Endothelial cell of umbilical vein (primary cell): Measurements from ENCODE around the gene ATP2C2. TPM values are rescaled to one million over a fixed set of nuclear protein-coding genes. Genes with fewer than 3 reads are reported as not detected.

Experiments used
- BruUV-seq: library from RNA; stranded (reverse); fragments of 400-500 nt; replicated peaks from 2 replicates; lab custom pipeline; 2021; lab: Mats Ljungman, UMichigan
- CTCF ChIA-PET: fragments of 300-600, 350-600 bp; sonication (Branson Sonifier 250); formaldehyde crosslinking; loops from one replicate; lab custom pipeline; 2021; ENCODE audit warnings: antibody characterized with exemption, inconsistent platforms; lab: Charles Lee
- POLR2A ChIA-PET: fragments of 300-600, 350-600 bp; sonication (Branson Sonifier 250); formaldehyde crosslinking; loops from one replicate; lab custom pipeline; 2021; ENCODE audit warnings: antibody characterized with exemption, inconsistent platforms; lab: Charles Lee
- DNase-seq: peaks from one replicate; pipeline ENCODE4 v3.0.0-alpha.2; 2011; ENCODE audit warnings: low read depth, low spot score
- FAIRE-seq: peaks from 2 replicates; lab custom pipeline; 2011; peaks lifted over from hg19 to GRCh38; lab: Jason Lieb, UNC
- H2AFZ ChIP-seq: 2 replicates; pipeline ENCODE4 v1.6.0; 2012; ENCODE audit warnings: low read depth, low read length, control low read depth, inconsistent platforms
- H3K27ac ChIP-seq: 2 replicates; pipeline ENCODE4 v1.5.1; 2011; ENCODE audit warnings: low read depth, mild to moderate bottlenecking, control low read depth, low read length, moderate library complexity; ENCODE audit not compliant: insufficient read depth
- H3K27me3 ChIP-seq, 2 experiments: 2 replicates each; pipeline versions ENCODE4 v1.6.0 to v1.6.1; 2011; ENCODE audit warnings: low read length in 2 of 2, mixed read lengths in 1 of 2; ENCODE audit not compliant: control insufficient read depth in 2 of 2, insufficient read depth in 2 of 2
- H3K36me3 ChIP-seq, 2 experiments: 2 replicates in 1 of 2; 3 replicates in 1 of 2; pipeline ENCODE4 v1.5.1; 2011; ENCODE audit warnings: low read length in 2 of 2, mild to moderate bottlenecking in 1 of 2, moderate library complexity in 1 of 2; ENCODE audit not compliant: control insufficient read depth in 2 of 2, insufficient read depth in 2 of 2; ENCODE audit errors: extremely low read depth in 1 of 2
- H3K4me1 ChIP-seq: 3 replicates; pipeline ENCODE4 v1.5.1; 2011; ENCODE audit warnings: mild to moderate bottlenecking, low read length; ENCODE audit not compliant: control insufficient read depth, insufficient read depth; ENCODE audit errors: extremely low read depth
- H3K4me2 ChIP-seq: 2 replicates; pipeline ENCODE4 v1.6.1; 2011; ENCODE audit warnings: low read length, control low read depth, mixed read lengths; ENCODE audit not compliant: insufficient read depth
- H3K4me3 ChIP-seq, 3 experiments: fragments of 200-600 bp in 1 of 3; sonication (generic), shearing (Covaris generic) in 1 of 3; replicated peaks in 1 of 3; 2 replicates each; pipeline ENCODE4 v1.5.1; 2011 to 2016; ENCODE audit warnings: control low read depth in 3 of 3, low read length in 3 of 3, mild to moderate bottlenecking in 2 of 3, inconsistent platforms in 1 of 3, low read depth in 1 of 3, moderate library complexity in 1 of 3; ENCODE audit not compliant: insufficient read depth in 1 of 3
- H3K79me2 ChIP-seq: 2 replicates; pipeline ENCODE4 v1.6.0; 2012; ENCODE audit warnings: low read length, inconsistent platforms; ENCODE audit not compliant: control insufficient read depth, insufficient read depth
- H3K9ac ChIP-seq: replicated peaks from 2 replicates; pipeline ENCODE3; 2011; ENCODE audit warnings: low read length, control low read depth; ENCODE audit not compliant: insufficient read depth; ENCODE audit errors: extremely low read depth
- H3K9me1 ChIP-seq: replicated peaks from 3 replicates; pipeline ENCODE4 v1.6.0; 2011; ENCODE audit warnings: mild to moderate bottlenecking, low read length; ENCODE audit not compliant: control insufficient read depth, insufficient read depth; ENCODE audit errors: extremely low read depth
- H3K9me3 ChIP-seq: replicated peaks from 2 replicates; pipeline ENCODE4 v1.5.1; 2012; ENCODE audit warnings: low read length, inconsistent platforms; ENCODE audit not compliant: control insufficient read depth, insufficient read depth
- H4K20me1 ChIP-seq: replicated peaks from 2 replicates; pipeline ENCODE3; 2011; ENCODE audit warnings: mild to moderate bottlenecking, low read length; ENCODE audit not compliant: control insufficient read depth, insufficient read depth; ENCODE audit errors: extremely low read depth
- EZH2 ChIP-seq: IDR thresholded peaks from 2 replicates; pipeline ENCODE4 v1.6.1; 2012; ENCODE audit warnings: borderline replicate concordance, low read depth, mild to moderate bottlenecking, moderate library complexity, low read length, inconsistent platforms; ENCODE audit not compliant: severe bottlenecking
- FOS ChIP-seq: IDR thresholded peaks from 2 replicates; pipeline ENCODE4 v1.6.1; 2011; ENCODE audit warnings: mild to moderate bottlenecking, low read length, moderate library complexity, borderline replicate concordance; ENCODE audit not compliant: insufficient read depth
- GATA2 ChIP-seq: IDR thresholded peaks from 2 replicates; pipeline ENCODE4 v1.7.0; 2011; ENCODE audit warnings: low read depth, mild to moderate bottlenecking, moderate library complexity, mixed read lengths, low read length; ENCODE audit not compliant: insufficient read length, insufficient read depth
- JUN ChIP-seq: IDR thresholded peaks from 2 replicates; pipeline ENCODE4 v1.6.1; 2011; ENCODE audit warnings: borderline replicate concordance, low read depth; ENCODE audit not compliant: insufficient read length, insufficient read depth
- MYC ChIP-seq: IDR thresholded peaks from one replicate; pipeline ENCODE4 v1.6.1; 2011; ENCODE audit warnings: mild to moderate bottlenecking, low read depth, low read length
- POLR2A ChIP-seq: IDR thresholded peaks from 2 replicates; pipeline ENCODE4 v1.6.1; 2012; ENCODE audit warnings: low read depth, mild to moderate bottlenecking, control low read depth, low read length
- POLR2AphosphoS5 ChIP-seq: IDR thresholded peaks from 2 replicates; pipeline ENCODE4 v1.6.1; 2012; ENCODE audit warnings: low read depth, mild to moderate bottlenecking, control low read depth, low read length, moderate library complexity; ENCODE audit not compliant: insufficient read depth
- dilution Hi-C: fragments of 300-500 bp; cut with MboI; formaldehyde crosslinking; loops from one replicate; pipeline ENCODE4 v1.15.0; 2019; ENCODE audit warnings: low sequenced_read_pairs; ENCODE audit not compliant: extremely low pct_ligation_motif_present
- intact Hi-C: fragments of 100-400 bp; cut with micrococcal nuclease; formaldehyde crosslinking; loops from one replicate; pipeline ENCODE4 v1.10.0; 2022
- polyA plus RNA-seq, 4 experiments: library from polyadenylated mRNA; depleted of rRNA in 3 of 4; stranded (reverse) in 3 of 4; unstranded in 1 of 4; fragments of >200 nt; gene quantifications; 2 replicates each; pipeline versions ENCODE4 v1.2.1 to v1.2.3, GENCODE V29; 2011 to 2012; ENCODE audit warnings: missing spikeins in 1 of 4
- total RNA-seq: library from RNA; stranded (reverse); gene quantifications from 2 replicates; pipeline ENCODE4 v1.2.3, GENCODE V29; 2021
- TF ChIP-seq, protein P1 (sequence below), 2 donors: IDR thresholded peaks; 1 replicate in 1 of 2; 2 replicates in 1 of 2; pipeline ENCODE4 v1.5.1; 2011; ENCODE audit warnings: low read length in 2 of 2, mild to moderate bottlenecking in 2 of 2, moderate library complexity in 2 of 2, control low read depth in 1 of 2, inconsistent platforms in 1 of 2, low read depth in 1 of 2; ENCODE audit not compliant: insufficient read depth in 1 of 2; ENCODE audit errors: extremely low read depth in 1 of 2
- TF ChIP-seq, protein P2 (sequence below): IDR thresholded peaks from 2 replicates; pipeline ENCODE4 v1.6.1; 2011; ENCODE audit not compliant: insufficient read depth, insufficient read length

ATP2C2 gene
- total and polyA plus RNA-seq, 2 donors (not counting 3 experiments of a cell fraction or from before 2014, with no cell fraction given): not detected

DNA sequence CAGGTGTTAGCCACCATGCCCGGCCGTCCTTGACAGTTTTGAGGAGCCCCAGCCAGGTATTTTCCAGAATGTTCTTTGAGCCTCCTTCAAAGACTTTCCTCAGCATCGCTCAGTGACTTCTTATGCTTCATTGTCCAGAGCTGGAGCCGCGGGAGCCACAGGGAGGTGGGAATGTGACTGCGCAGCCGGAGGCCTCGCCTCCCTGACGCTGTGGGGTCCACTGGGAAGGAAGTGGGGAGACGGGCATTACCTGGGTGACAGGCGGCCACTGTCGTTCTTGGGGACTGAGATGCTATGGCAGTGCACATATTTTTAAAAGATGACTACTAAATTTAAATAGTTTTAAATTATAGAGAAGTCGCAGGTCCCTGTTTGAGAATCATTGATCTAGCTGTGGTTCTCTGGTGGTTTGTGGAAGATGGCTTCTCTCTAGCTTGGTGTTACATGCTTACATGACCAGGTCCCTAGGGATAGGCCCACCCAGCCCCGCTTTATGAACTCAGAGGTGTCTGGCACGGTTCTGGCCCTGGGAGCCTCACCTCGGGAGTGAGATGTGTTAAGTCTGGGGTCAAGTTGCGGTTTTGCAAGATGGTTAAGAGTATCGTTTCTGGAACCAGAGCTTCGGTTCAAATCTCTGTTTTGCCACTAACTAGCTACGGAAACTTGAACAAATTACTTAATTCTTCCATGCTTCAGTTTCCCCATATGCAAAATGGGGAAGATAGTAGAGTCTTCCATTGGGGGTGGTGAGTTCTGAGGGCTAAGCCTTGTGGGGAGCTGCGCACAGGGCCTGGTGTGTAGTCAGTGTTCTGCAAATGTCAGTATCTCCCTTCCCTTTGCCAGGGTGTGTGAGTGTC, 53.0 kb downstream of the ATP2C2 start:
- no peaks in the 10 kb centered on the region for H3K9me3 ChIP-seq
- POLR2A ChIA-PET: no interaction called here
- no peak overlapping the region for H3K9ac ChIP-seq
- H3K36me3 ChIP-seq: no peaks in the 10 kb centered on the region
- no peaks in the 10 kb centered on the region for H4K20me1 ChIP-seq
- H2AFZ ChIP-seq: no peak overlapping the region
- TF ChIP-seq, protein P1, sequence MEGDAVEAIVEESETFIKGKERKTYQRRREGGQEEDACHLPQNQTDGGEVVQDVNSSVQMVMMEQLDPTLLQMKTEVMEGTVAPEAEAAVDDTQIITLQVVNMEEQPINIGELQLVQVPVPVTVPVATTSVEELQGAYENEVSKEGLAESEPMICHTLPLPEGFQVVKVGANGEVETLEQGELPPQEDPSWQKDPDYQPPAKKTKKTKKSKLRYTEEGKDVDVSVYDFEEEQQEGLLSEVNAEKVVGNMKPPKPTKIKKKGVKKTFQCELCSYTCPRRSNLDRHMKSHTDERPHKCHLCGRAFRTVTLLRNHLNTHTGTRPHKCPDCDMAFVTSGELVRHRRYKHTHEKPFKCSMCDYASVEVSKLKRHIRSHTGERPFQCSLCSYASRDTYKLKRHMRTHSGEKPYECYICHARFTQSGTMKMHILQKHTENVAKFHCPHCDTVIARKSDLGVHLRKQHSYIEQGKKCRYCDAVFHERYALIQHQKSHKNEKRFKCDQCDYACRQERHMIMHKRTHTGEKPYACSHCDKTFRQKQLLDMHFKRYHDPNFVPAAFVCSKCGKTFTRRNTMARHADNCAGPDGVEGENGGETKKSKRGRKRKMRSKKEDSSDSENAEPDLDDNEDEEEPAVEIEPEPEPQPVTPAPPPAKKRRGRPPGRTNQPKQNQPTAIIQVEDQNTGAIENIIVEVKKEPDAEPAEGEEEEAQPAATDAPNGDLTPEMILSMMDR (IDR thresholded peaks at IDR 0.05; ENCODE audit: extremely low read depth in 1 of 2, insufficient read depth in 1 of 2, low read depth in 1 of 2, low read length in 2 of 2): no peak
- TF ChIP-seq POLR2AphosphoS5: no peak
- H3K4me3 ChIP-seq: no peak overlapping the region
- H3K79me2 ChIP-seq: no peaks in the 10 kb centered on the region
- BruUV-seq: no TSS peak
- DNase-seq (no peak), FAIRE-seq (no peak)
- H3K9me1 ChIP-seq: no peaks in the 10 kb centered on the region
- CTCF ChIA-PET: interaction anchor here (1.1 kb wide), 1 partner anchor 149 kb away, joined by 3 read pairs; no protein-coding TSS in a partner anchor
- H3K4me2 ChIP-seq: no peak overlapping the region
- H3K27ac ChIP-seq: no peak overlapping the region
- dilution Hi-C loops: loop anchor here (25.0 kb wide), 1 partner anchor 184 kb away; the partner anchor contains the start of gene KCNG4
- H3K27me3 ChIP-seq: no peaks in the 10 kb centered on the region
- intact Hi-C loops: no loop called here
- no peaks in the 10 kb centered on the region for H3K4me1 ChIP-seq

DNA sequence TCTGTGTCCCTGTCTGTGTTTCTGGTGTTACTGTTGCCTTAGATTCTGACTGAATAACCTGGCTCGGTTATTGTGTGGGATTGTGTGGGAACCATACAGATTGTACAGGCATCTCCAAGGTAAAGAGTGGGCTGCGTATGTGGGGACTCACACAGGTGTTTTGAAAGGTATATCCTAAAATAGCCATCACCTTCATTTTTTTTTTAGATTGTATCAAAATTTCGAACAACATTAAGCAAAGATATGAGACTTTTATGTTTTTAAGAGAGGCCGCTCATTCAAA, 53.5 kb downstream of the ATP2C2 start:
- no peaks in the 10 kb centered on the region for H3K36me3 ChIP-seq
- H4K20me1 ChIP-seq: no peaks in the 10 kb centered on the region
- TF ChIP-seq, protein P2, sequence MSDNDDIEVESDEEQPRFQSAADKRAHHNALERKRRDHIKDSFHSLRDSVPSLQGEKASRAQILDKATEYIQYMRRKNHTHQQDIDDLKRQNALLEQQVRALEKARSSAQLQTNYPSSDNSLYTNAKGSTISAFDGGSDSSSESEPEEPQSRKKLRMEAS: no peak
- TF ChIP-seq GATA2 (no peak), JUN (no peak), EZH2 (no peak), POLR2AphosphoS5 (no peak), FOS (no peak), POLR2A (no peak), MYC (no peak)
- TF ChIP-seq, protein P1 (IDR thresholded peaks at IDR 0.05; ENCODE audit: extremely low read depth in 1 of 2, insufficient read depth in 1 of 2, low read depth in 1 of 2, low read length in 2 of 2): no peak
- H3K4me2 ChIP-seq: no peak overlapping the region
- H3K4me1 ChIP-seq: no peaks in the 10 kb centered on the region
- H3K27ac ChIP-seq: no peak overlapping the region
- POLR2A ChIA-PET: no interaction called here
- H3K79me2 ChIP-seq: no peaks in the 10 kb centered on the region
- CTCF ChIA-PET: no interaction called here
- no peak overlapping the region for H3K9ac ChIP-seq
- intact Hi-C loops: no loop called here
- BruUV-seq: no TSS peak
- no peaks in the 10 kb centered on the region for H3K27me3 ChIP-seq
- H3K9me3 ChIP-seq: no peaks in the 10 kb centered on the region
- no peak overlapping the region for H3K4me3 ChIP-seq
- H2AFZ ChIP-seq: no peak overlapping the region
- dilution Hi-C loops: loop anchor here (25.0 kb wide), 1 partner anchor 185 kb away; the partner anchor contains the start of gene KCNG4
- DNase-seq: no peak
- FAIRE-seq: no peak
- no peaks in the 10 kb centered on the region for H3K9me1 ChIP-seq
